ENCODE measurements around the gene CDHR5.

Gene CDHR5

GRCh38 chr11:607971-608659 lies 16.6 kb downstream of the CDHR5 start:
- H3K4me3 ChIP-seq (ENCODE audit: low read depth, low read length) = no peak overlapping the region
- DNase-seq (ENCODE audit: low read depth, low spot score) = no peak
- ChIA-PET CTCF (no interaction called here), POLR2A (no interaction called here)
- TF ChIP-seq, protein P1, sequence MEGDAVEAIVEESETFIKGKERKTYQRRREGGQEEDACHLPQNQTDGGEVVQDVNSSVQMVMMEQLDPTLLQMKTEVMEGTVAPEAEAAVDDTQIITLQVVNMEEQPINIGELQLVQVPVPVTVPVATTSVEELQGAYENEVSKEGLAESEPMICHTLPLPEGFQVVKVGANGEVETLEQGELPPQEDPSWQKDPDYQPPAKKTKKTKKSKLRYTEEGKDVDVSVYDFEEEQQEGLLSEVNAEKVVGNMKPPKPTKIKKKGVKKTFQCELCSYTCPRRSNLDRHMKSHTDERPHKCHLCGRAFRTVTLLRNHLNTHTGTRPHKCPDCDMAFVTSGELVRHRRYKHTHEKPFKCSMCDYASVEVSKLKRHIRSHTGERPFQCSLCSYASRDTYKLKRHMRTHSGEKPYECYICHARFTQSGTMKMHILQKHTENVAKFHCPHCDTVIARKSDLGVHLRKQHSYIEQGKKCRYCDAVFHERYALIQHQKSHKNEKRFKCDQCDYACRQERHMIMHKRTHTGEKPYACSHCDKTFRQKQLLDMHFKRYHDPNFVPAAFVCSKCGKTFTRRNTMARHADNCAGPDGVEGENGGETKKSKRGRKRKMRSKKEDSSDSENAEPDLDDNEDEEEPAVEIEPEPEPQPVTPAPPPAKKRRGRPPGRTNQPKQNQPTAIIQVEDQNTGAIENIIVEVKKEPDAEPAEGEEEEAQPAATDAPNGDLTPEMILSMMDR (IDR thresholded peaks at IDR 0.05; ENCODE audit: insufficient read depth, low read length, missing control alignments) = no peak

- no peak for DNase-seq (ENCODE audit: low read depth, low spot score)
- POLR2A ChIA-PET = no interaction called here
- TF ChIP-seq, protein P1 (IDR thresholded peaks at IDR 0.05; ENCODE audit: insufficient read depth, low read length, missing control alignments) = no peak
- CTCF ChIA-PET = no interaction called here
- no peak overlapping the region for H3K4me3 ChIP-seq (ENCODE audit: low read depth, low read length)
Observed at GRCh38 chr11:607020-607780, 17.6 kb downstream of the CDHR5 start.

GRCh38 chr11:606245-606644 lies 18.5 kb downstream of the CDHR5 start:
- TF ChIP-seq, protein P1 (IDR thresholded peaks at IDR 0.05; ENCODE audit: insufficient read depth, low read length, missing control alignments) = no peak
- DNase-seq (ENCODE audit: low read depth, low spot score) = no peak
- ChIA-PET CTCF (no interaction called here), POLR2A (no interaction called here)
- H3K4me3 ChIP-seq (ENCODE audit: low read depth, low read length) = no peak overlapping the region

- DNase-seq (ENCODE audit: low read depth, low spot score) = no peak
- TF ChIP-seq, protein P1 (IDR thresholded peaks at IDR 0.05; ENCODE audit: insufficient read depth, low read length, missing control alignments) = no peak
- no peak overlapping the region for H3K4me3 ChIP-seq (ENCODE audit: low read depth, low read length)
- ChIA-PET POLR2A (no interaction called here), CTCF (no interaction called here)
Observed at GRCh38 chr11:605286-606129, 19.2 kb downstream of the CDHR5 start.

DNA sequence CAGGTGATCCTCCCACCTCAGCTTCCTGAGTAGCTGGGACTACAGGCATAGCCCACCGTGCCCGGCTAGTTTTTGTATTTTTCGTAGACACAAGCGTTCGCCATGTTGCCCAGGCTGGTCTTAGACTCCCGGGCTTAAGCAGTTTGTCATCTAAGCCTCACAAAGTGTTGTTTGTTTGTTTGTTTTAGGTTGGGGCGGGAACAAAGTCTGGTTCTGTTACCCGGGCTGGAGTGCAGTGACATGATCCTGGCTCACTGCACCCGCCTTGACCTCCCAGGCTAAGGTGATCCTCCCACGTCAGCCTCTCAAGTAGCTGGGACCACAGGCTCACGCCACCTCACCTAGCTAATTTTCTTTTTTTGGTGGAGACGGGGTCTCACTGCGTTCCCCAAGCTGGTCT lies 21.6 kb downstream of the CDHR5 start:
- DNase-seq (ENCODE audit: low read depth, low spot score) = no peak
- no peak overlapping the region for H3K4me3 ChIP-seq (ENCODE audit: low read depth, low read length)
- POLR2A ChIA-PET = no interaction called here
- TF ChIP-seq, protein P1 (IDR thresholded peaks at IDR 0.05; ENCODE audit: insufficient read depth, low read length, missing control alignments) = no peak
- CTCF ChIA-PET = no interaction called here

All from AG04449 (cell line).